ENCODE results near the gene SUPT16H. TPM values are rescaled to one million over a fixed set of nuclear protein-coding genes. Genes with fewer than 3 reads are reported as not detected.

SUPT16H gene
- total and polyA plus RNA-seq, 2 of the 13 experiments (the other 11 are each of a cell fraction or from before 2014, with no cell fraction given), result 77.5 to 230 TPM

- TF ChIP-seq ZNF713 (CRISPR knock-in tag; IDR thresholded peaks at IDR 0.05), result 0 out of 2 replicates have a peak, but pooled peaks have one; percentile 80
- TF ChIP-seq ZBTB10 (CRISPR knock-in tag; IDR thresholded peaks at IDR 0.05; ENCODE audit: borderline replicate concordance), result 0 out of 2 replicates have a peak, but pooled peaks have one; percentile 18
- TF ChIP-seq TCF7 (IDR thresholded peaks at IDR 0.05; ENCODE audit: low read depth), result no peak; the same call in 1 of the 2 replicates
- TF ChIP-seq PHB2 (IDR thresholded peaks at IDR 0.05; ENCODE audit: partially characterized antibody), result no peak
- no peak for TF ChIP-seq HOXA7 (CRISPR knock-in tag; IDR thresholded peaks at IDR 0.05)
- TF ChIP-seq ZFP82 (CRISPR knock-in tag; IDR thresholded peaks at IDR 0.05; ENCODE audit: borderline replicate concordance), result no peak
- 0 out of 2 replicates have a peak, but pooled peaks have one; percentile 27 for TF ChIP-seq CENPBD1 (CRISPR knock-in tag; IDR thresholded peaks at IDR 0.05; ENCODE audit: borderline replicate concordance, low read depth)
- peak; percentile 89 for TF ChIP-seq MEF2D (CRISPR knock-in tag; IDR thresholded peaks at IDR 0.05)
- peak; percentile 71; the same call in 1 of the 2 replicates for TF ChIP-seq TGIF2 (CRISPR knock-in tag; IDR thresholded peaks at IDR 0.05)
- peak; percentile 63; the same call in 1 of the 2 replicates for TF ChIP-seq ATF2 (CRISPR knock-in tag; IDR thresholded peaks at IDR 0.05)
- TF ChIP-seq KLF15 (CRISPR knock-in tag; IDR thresholded peaks at IDR 0.05; ENCODE audit: borderline replicate concordance), result no peak; the same call in 1 of the 2 replicates
- TF ChIP-seq TBX3 (IDR thresholded peaks at IDR 0.05; ENCODE audit: borderline replicate concordance), result no peak; the same call in 1 of the 2 replicates
- peak; percentile 82; the same call in 1 of the 2 replicates for TF ChIP-seq ZBTB1 (CRISPR knock-in tag; IDR thresholded peaks at IDR 0.05; ENCODE audit: borderline replicate concordance)
- TF ChIP-seq ZNF510 (CRISPR knock-in tag; IDR thresholded peaks at IDR 0.05; ENCODE audit: low read depth), result peak; percentile 85; the same call in 1 of the 2 replicates
- no peak; the same call in none of the 2 replicates for TF ChIP-seq TFDP2 (CRISPR knock-in tag; IDR thresholded peaks at IDR 0.05)
- TF ChIP-seq KDM4B (CRISPR knock-in tag; IDR thresholded peaks at IDR 0.05), result 0 out of 2 replicates have a peak, but pooled peaks have one; percentile 28
- peak; percentile 89; the same call in 1 of the 2 replicates for TF ChIP-seq ZNF569 (CRISPR knock-in tag; IDR thresholded peaks at IDR 0.05; ENCODE audit: borderline replicate concordance)
- no peak; the same call in 1 of the 2 replicates for TF ChIP-seq KDM1A (CRISPR knock-in tag; IDR thresholded peaks at IDR 0.05)
- TF ChIP-seq ZNF367 (CRISPR knock-in tag; IDR thresholded peaks at IDR 0.05; ENCODE audit: borderline replicate concordance), result no peak; the same call in 1 of the 2 replicates
- TF ChIP-seq MNT (IDR thresholded peaks at IDR 0.05), result peak; percentile 51; the same call in 1 of the 2 replicates
- no peak; the same call in none of the 2 replicates for TF ChIP-seq ZKSCAN8 (CRISPR knock-in tag; IDR thresholded peaks at IDR 0.05; ENCODE audit: borderline replicate concordance)
- no peak for TF ChIP-seq ZNF674 (CRISPR knock-in tag; IDR thresholded peaks at IDR 0.05; ENCODE audit: low read depth)
Observed at GRCh38 chr14:21383848-21384493, at the start of gene SUPT16H (continued).

Measured in HepG2 (cell line).